ENCODE results near the gene ANKRD39. TPM values are rescaled to one million over a fixed set of nuclear protein-coding genes. Genes with fewer than 3 reads are reported as not detected.

The ANKRD39 gene
- total and polyA plus RNA-seq, 2 experiments from 2014 or later, result 17.5 to 32.0 TPM

- TF ChIP-seq, protein P1, sequence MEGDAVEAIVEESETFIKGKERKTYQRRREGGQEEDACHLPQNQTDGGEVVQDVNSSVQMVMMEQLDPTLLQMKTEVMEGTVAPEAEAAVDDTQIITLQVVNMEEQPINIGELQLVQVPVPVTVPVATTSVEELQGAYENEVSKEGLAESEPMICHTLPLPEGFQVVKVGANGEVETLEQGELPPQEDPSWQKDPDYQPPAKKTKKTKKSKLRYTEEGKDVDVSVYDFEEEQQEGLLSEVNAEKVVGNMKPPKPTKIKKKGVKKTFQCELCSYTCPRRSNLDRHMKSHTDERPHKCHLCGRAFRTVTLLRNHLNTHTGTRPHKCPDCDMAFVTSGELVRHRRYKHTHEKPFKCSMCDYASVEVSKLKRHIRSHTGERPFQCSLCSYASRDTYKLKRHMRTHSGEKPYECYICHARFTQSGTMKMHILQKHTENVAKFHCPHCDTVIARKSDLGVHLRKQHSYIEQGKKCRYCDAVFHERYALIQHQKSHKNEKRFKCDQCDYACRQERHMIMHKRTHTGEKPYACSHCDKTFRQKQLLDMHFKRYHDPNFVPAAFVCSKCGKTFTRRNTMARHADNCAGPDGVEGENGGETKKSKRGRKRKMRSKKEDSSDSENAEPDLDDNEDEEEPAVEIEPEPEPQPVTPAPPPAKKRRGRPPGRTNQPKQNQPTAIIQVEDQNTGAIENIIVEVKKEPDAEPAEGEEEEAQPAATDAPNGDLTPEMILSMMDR (conservative IDR thresholded peaks at IDR 0.05; ENCODE audit: low read depth in 2 of 2), result no peak
- Histone ChIP-seq H3K36me3 (ENCODE audit: insufficient read depth) (peaks cover 8% of the 10 kb centered on the region), H3K79me2 (replicated peaks; ENCODE audit: insufficient read depth) (peaks cover 39% of the 10 kb centered on the region), H3K27me3 (ENCODE audit: insufficient read depth) (no peaks in the 10 kb centered on the region), H3K4me1 (ENCODE audit: insufficient read depth) (peaks cover 19% of the 10 kb centered on the region), H4K20me1 (replicated peaks; ENCODE audit: insufficient read depth) (peaks cover 6% of the 10 kb centered on the region), H2AFZ (peak overlapping the region; percentile 95), H3K4me3 (peak overlapping the region; percentile 85), H3F3A (replicated peaks; ENCODE audit: low read depth) (peaks cover 15% of the 10 kb centered on the region), H3K4me2 (peak overlapping the region; percentile 96), H3K9me2 (ENCODE audit: insufficient read depth) (no peaks in the 10 kb centered on the region), H3K27ac (ENCODE audit: low read depth) (no peak overlapping the region)
- Mint-ChIP-seq H3K27ac (peak overlapping the region; percentile 28; the same call in 1 of the 2 replicates), H3K27me3 (ENCODE audit: insufficient read depth, low read depth, poor library complexity) (peaks cover 17% of the 10 kb centered on the region), H3K4me1 (peaks cover 21% of the 10 kb centered on the region), H3K36me3 (ENCODE audit: low read depth) (peaks cover 36% of the 10 kb centered on the region), H3K4me3 (peak overlapping the region; percentile 83), H3K9me3 (no peaks in the 10 kb centered on the region)
- DNase-seq (ENCODE audit: low spot score), result peak; percentile 61
- peak; percentile 10 for ATAC-seq
These were observed 795 bp downstream of the ANKRD39 start for GRCh38 chr2:96856776-96857666.

- Histone ChIP-seq H3K4me1 (ENCODE audit: insufficient read depth) (peaks cover 10% of the 10 kb centered on the region), H4K20me1 (replicated peaks; ENCODE audit: insufficient read depth) (peaks cover 6% of the 10 kb centered on the region), H3K27ac (ENCODE audit: low read depth) (no peak overlapping the region), H3K4me2 (no peak overlapping the region), H3K9me2 (ENCODE audit: insufficient read depth) (no peaks in the 10 kb centered on the region), H3K79me2 (replicated peaks; ENCODE audit: insufficient read depth) (peaks cover 38% of the 10 kb centered on the region), H3K36me3 (ENCODE audit: insufficient read depth) (no peaks in the 10 kb centered on the region; the same call in 1 of the 2 replicates), H3K4me3 (no peak overlapping the region), H3K27me3 (ENCODE audit: insufficient read depth) (no peaks in the 10 kb centered on the region), H3F3A (replicated peaks; ENCODE audit: low read depth) (no peaks in the 10 kb centered on the region), H2AFZ (no peak overlapping the region)
- Mint-ChIP-seq H3K4me3 (no peak overlapping the region), H3K27me3 (ENCODE audit: insufficient read depth, low read depth, poor library complexity) (peaks cover 6% of the 10 kb centered on the region), H3K4me1 (peaks cover 9% of the 10 kb centered on the region), H3K27ac (no peak overlapping the region), H3K9me3 (no peaks in the 10 kb centered on the region), H3K36me3 (ENCODE audit: low read depth) (peaks cover 34% of the 10 kb centered on the region)
- ATAC-seq (no peak), DNase-seq (ENCODE audit: low spot score) (no peak)
- no peak for TF ChIP-seq ZNF331 (CRISPR knock-in tag; IDR thresholded peaks at IDR 0.05; ENCODE audit: low read depth)
- TF ChIP-seq EZH2phosphoT487 (IDR thresholded peaks at IDR 0.05; ENCODE audit: unreplicated experiment), result no peak
- no peak for TF ChIP-seq CREB1 (CRISPR knock-in tag; IDR thresholded peaks at IDR 0.05; ENCODE audit: low read depth)
- no peak for TF ChIP-seq ZNF462 (CRISPR knock-in tag; IDR thresholded peaks at IDR 0.05)
- TF ChIP-seq POLR2AphosphoS5 (IDR thresholded peaks at IDR 0.05; ENCODE audit: low read depth), result no peak
- TF ChIP-seq, protein P1 (conservative IDR thresholded peaks at IDR 0.05; ENCODE audit: low read depth in 2 of 2), result no peak
- TF ChIP-seq STAT1 (IDR thresholded peaks at IDR 0.05; ENCODE audit: unreplicated experiment), result no peak
- no peak for TF ChIP-seq EZH2 (IDR thresholded peaks at IDR 0.05; ENCODE audit: low read depth, unreplicated experiment)
These were observed 4.5 kb downstream of the ANKRD39 start for GRCh38 chr2:96853321-96853720.

All from GM23338 (cell line).